RWPE2 (cell line): ENCODE data around the gene ANKRD12.

Experiments used
- ATAC-seq: fragments of 200-7000 bp; cut with Tn5 transposase; 3 replicates; pipeline ENCODE4 v1.9.1; 2021; ENCODE audit warnings: low read depth
- DNase-seq: peaks from one replicate; pipeline ENCODE4 v3.0.0-alpha.2; 2020; ENCODE audit warnings: low spot score
- H3K27ac ChIP-seq: fragments of 450-650 bp; 2 replicates; pipeline ENCODE4 v1.5.1; 2017; ENCODE audit warnings: mild to moderate bottlenecking; ENCODE audit not compliant: poor library complexity, severe bottlenecking
- H3K27me3 ChIP-seq: fragments of 250-450 bp; sonication (Bioruptor Pico); 2 replicates; pipeline ENCODE4 v1.5.1; 2021; ENCODE audit warnings: mild to moderate bottlenecking, moderate library complexity; ENCODE audit not compliant: insufficient read depth, poor library complexity, severe bottlenecking
- H3K36me3 ChIP-seq: fragments of 250-450 bp; sonication (Bioruptor Pico); 2 replicates; pipeline ENCODE4 v1.5.1; 2020; ENCODE audit warnings: low read depth, mild to moderate bottlenecking, moderate library complexity
- H3K4me1 ChIP-seq: fragments of 250-450 bp; sonication (Bioruptor Pico); 2 replicates; pipeline ENCODE4 v1.5.1; 2021; ENCODE audit warnings: mild to moderate bottlenecking, moderate library complexity; ENCODE audit not compliant: insufficient read depth, poor library complexity, severe bottlenecking
- H3K4me3 ChIP-seq: fragments of 250-450 bp; sonication (Bioruptor Pico); 2 replicates; pipeline ENCODE4 v1.5.1; 2021; ENCODE audit warnings: mild to moderate bottlenecking, moderate library complexity; ENCODE audit not compliant: severe bottlenecking
- H3K9me3 ChIP-seq: fragments of 250-450 bp; sonication (Bioruptor Pico); 2 replicates; pipeline ENCODE4 v1.5.1; 2021; ENCODE audit warnings: mild to moderate bottlenecking, moderate library complexity; ENCODE audit not compliant: severe bottlenecking
- TF ChIP-seq, protein P1 (sequence below): fragments of 450-650 bp; IDR thresholded peaks from one replicate; pipeline ENCODE4 v1.5.1; 2017; ENCODE audit warnings: mild to moderate bottlenecking, moderate library complexity; ENCODE audit not compliant: poor library complexity, severe bottlenecking

ANKRD12 gene

DNA sequence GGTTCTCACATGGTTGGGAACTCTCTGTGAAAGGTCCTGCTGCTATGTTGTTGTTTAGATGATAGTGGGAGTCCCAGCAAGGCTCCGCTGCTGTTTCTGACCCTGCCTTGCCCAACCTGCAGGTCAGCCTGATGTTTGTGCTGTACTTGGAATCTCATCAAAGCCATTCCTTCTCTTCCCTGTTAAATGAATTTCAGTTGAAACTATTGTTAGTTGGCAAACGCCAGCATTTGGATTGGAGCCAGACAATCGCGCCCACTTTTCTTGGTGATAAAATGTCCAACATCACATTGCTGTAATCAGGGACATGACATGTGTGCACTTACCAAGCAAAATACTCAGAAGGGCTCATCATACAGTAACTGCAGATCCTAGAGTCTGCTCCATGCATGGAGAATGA, 185.2 kb downstream of the ANKRD12 start:
- TF ChIP-seq, protein P1, sequence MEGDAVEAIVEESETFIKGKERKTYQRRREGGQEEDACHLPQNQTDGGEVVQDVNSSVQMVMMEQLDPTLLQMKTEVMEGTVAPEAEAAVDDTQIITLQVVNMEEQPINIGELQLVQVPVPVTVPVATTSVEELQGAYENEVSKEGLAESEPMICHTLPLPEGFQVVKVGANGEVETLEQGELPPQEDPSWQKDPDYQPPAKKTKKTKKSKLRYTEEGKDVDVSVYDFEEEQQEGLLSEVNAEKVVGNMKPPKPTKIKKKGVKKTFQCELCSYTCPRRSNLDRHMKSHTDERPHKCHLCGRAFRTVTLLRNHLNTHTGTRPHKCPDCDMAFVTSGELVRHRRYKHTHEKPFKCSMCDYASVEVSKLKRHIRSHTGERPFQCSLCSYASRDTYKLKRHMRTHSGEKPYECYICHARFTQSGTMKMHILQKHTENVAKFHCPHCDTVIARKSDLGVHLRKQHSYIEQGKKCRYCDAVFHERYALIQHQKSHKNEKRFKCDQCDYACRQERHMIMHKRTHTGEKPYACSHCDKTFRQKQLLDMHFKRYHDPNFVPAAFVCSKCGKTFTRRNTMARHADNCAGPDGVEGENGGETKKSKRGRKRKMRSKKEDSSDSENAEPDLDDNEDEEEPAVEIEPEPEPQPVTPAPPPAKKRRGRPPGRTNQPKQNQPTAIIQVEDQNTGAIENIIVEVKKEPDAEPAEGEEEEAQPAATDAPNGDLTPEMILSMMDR: no peak
- no peaks in the 10 kb centered on the region for H3K36me3 ChIP-seq
- no peak for ATAC-seq
- no peak overlapping the region for H3K27ac ChIP-seq
- DNase-seq: no peak
- H3K9me3 ChIP-seq: no peaks in the 10 kb centered on the region
- no peak overlapping the region for H3K4me3 ChIP-seq
- no peaks in the 10 kb centered on the region for H3K27me3 ChIP-seq
- peaks cover 7% of the 10 kb centered on the region for H3K4me1 ChIP-seq

DNA sequence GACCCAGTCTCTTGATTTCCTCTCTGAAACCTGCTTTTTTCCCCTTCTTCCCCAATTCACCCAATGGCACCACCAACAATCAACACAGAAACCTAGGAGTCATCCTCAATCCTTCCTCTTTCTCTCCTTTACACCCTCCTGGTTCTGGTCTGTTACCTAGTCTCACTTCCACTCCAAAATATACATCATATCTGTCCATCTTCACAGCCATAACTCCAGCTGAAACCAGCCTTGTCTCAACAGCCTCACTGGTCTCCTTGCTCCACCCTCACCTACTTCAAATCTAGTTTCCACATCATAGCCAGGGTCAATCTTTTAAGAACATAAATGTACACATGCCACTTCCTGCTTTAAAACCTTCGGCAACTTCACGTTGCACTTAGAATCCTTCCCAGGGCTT, 186.2 kb downstream of the ANKRD12 start:
- ATAC-seq (no peak), DNase-seq (no peak)
- H3K36me3 ChIP-seq: no peaks in the 10 kb centered on the region
- TF ChIP-seq, protein P1: no peak
- no peak overlapping the region for H3K27ac ChIP-seq
- H3K9me3 ChIP-seq: no peaks in the 10 kb centered on the region
- H3K4me1 ChIP-seq: peaks cover 7% of the 10 kb centered on the region
- H3K27me3 ChIP-seq: no peaks in the 10 kb centered on the region
- no peak overlapping the region for H3K4me3 ChIP-seq

DNA sequence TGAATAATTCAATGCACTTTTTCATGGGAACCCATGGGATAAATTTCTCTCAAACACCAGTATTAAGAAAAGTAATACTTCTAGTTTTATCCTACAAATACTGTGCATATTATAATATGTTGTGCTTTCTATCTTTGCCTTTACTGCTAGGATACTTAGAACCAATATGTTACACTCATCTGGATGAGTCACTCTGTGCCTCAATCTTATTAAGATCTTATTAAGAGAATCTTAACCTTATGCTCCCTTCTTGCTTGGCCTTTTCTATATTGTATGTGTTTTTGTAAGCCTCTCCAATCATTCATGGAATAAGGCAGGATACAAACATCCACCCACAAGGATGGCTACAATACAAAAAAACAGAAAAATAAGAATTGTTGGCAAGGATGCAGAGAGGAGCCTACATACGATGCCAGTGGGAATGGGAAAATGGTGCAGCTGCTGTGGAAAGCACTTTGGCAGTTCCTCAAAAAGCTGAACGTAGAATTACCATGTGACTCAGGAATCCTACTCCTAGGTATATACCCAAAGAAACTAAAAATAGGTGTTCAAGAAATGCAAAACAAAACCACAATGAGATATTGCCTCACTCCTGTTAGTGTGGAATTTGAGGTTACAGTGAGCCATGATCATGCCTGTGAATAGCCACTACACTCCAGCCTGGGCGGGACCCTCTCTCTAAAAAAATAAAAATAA, 187.3 kb downstream of the ANKRD12 start:
- H3K27me3 ChIP-seq: no peaks in the 10 kb centered on the region
- H3K4me3 ChIP-seq: no peak overlapping the region
- ATAC-seq (peak; percentile 69), DNase-seq (no peak)
- no peaks in the 10 kb centered on the region for H3K9me3 ChIP-seq
- TF ChIP-seq, protein P1: no peak
- peaks cover 7% of the 10 kb centered on the region for H3K4me1 ChIP-seq
- H3K36me3 ChIP-seq: no peaks in the 10 kb centered on the region
- no peak overlapping the region for H3K27ac ChIP-seq

DNA sequence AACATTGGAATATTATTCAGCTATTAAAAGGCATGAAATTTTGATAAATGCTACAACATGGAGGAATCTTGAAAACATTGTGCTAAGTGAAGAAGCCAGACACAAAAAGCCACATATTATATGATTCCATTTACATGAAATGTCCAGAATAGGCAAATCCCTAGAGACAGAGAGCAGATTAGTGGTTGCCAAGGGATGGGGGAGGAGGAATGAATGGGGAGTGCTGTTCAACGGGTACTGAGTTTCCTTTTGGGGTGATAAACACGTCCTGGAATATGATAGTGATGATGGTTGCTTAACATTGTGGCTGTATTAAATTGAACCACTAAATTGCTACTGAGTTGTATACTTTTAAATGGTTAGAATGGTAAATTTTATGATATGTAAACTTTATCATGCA, 189.1 kb downstream of the ANKRD12 start:
- H3K27me3 ChIP-seq: no peaks in the 10 kb centered on the region
- TF ChIP-seq, protein P1: no peak
- H3K36me3 ChIP-seq: no peaks in the 10 kb centered on the region
- H3K27ac ChIP-seq: no peak overlapping the region
- H3K4me3 ChIP-seq: no peak overlapping the region
- DNase-seq (no peak), ATAC-seq (no peak)
- H3K4me1 ChIP-seq: peaks cover 19% of the 10 kb centered on the region
- no peaks in the 10 kb centered on the region for H3K9me3 ChIP-seq

DNA sequence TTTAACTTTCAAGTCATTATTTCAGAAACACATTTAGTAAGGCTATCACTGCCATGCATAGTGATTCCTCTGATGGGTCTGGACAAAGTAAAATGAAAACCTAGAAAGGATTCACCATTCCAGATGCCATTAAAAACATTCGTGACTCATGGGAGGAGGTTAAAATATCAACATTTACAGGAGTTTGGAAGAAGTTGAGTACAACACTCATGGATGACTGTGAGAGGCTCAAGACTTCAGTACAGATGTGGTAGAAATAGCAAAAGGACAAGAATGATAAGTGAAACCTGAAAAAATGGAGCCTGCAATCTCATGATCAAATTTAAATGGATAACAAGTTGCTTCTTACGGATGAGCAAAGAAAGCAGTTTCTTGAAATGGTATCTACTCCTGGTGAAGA, 192.2 kb downstream of the ANKRD12 start:
- ATAC-seq: no peak
- H3K9me3 ChIP-seq: no peaks in the 10 kb centered on the region
- H3K36me3 ChIP-seq: no peaks in the 10 kb centered on the region
- peak overlapping the region; percentile 25 for H3K27ac ChIP-seq
- peaks cover 19% of the 10 kb centered on the region for H3K4me1 ChIP-seq
- no peaks in the 10 kb centered on the region for H3K27me3 ChIP-seq
- TF ChIP-seq, protein P1: no peak
- H3K4me3 ChIP-seq: no peak overlapping the region
- DNase-seq: no peak
